WTC11 (cell line): ENCODE results near the gene STAT1. TPM values are rescaled to one million over a fixed set of nuclear protein-coding genes. Genes with fewer than 3 reads are reported as not detected.

Experiments used
- ATAC-seq: fragments of 200-7000 bp; cut with Tn5 transposase; 2 replicates; pipeline ENCODE4 v1.10.0; 2021; ENCODE audit warnings: mild to moderate bottlenecking, moderate library complexity
- CTCF ChIA-PET: fragments of 300-600 bp; sonication (Branson Sonifier 250); formaldehyde crosslinking; loops from one replicate; lab custom pipeline; 2021; ENCODE audit warnings: antibody characterized with exemption; lab: Charles Lee
- POLR2A ChIA-PET: fragments of 350-600 bp; sonication (Branson Sonifier 250); formaldehyde crosslinking; loops from one replicate; lab custom pipeline; 2021; ENCODE audit warnings: antibody characterized with exemption; lab: Charles Lee
- DNase-seq: peaks from one replicate; pipeline ENCODE4 v3.0.0; 2021; ENCODE audit warnings: low spot score
- H3K27ac Mint-ChIP-seq: 2 replicates; pipeline ENCODE4 v1.8.0; 2021; ENCODE audit warnings: mixed read lengths
- H3K27me3 Mint-ChIP-seq: 2 replicates; pipeline ENCODE4 v1.8.0; 2021; ENCODE audit warnings: low read depth, mild to moderate bottlenecking, moderate library complexity, mixed read lengths
- H3K36me3 Mint-ChIP-seq: 2 replicates; pipeline ENCODE4 v1.8.0; 2021; ENCODE audit warnings: mixed read lengths
- H3K4me1 Mint-ChIP-seq: 2 replicates; pipeline ENCODE4 v1.8.0; 2022; ENCODE audit warnings: mixed read lengths
- H3K4me3 Mint-ChIP-seq: 2 replicates; pipeline ENCODE4 v1.8.0; 2021; ENCODE audit warnings: mild to moderate bottlenecking, moderate library complexity, mixed read lengths
- H3K9me3 Mint-ChIP-seq: 2 replicates; pipeline ENCODE4 v1.8.0; 2021; ENCODE audit warnings: mixed read lengths
- E2F1 ChIP-seq: sonication (generic); formaldehyde crosslinking; IDR thresholded peaks from 2 replicates; pipeline ENCODE4 v1.8.0; 2022; ENCODE audit warnings: mild to moderate bottlenecking, missing genetic modification reagents
- ELF4 ChIP-seq: sonication (generic); formaldehyde crosslinking; IDR thresholded peaks from 2 replicates; pipeline ENCODE4 v1.8.1; 2022; ENCODE audit warnings: low read depth, mild to moderate bottlenecking, moderate library complexity, missing genetic modification reagents
- EMX1 ChIP-seq: fragments of 250-450 bp; sonication (Bioruptor Pico); IDR thresholded peaks from 2 replicates; pipeline ENCODE4 v1.8.0; 2021; ENCODE audit warnings: mild to moderate bottlenecking
- FOXP4 ChIP-seq: sonication (generic); formaldehyde crosslinking; IDR thresholded peaks from 2 replicates; pipeline ENCODE4 v1.8.0; 2022; ENCODE audit warnings: mild to moderate bottlenecking, missing genetic modification reagents
- KAT7 ChIP-seq: sonication (generic); formaldehyde crosslinking; IDR thresholded peaks from 2 replicates; pipeline ENCODE4 v1.8.1; 2023; ENCODE audit warnings: missing genetic modification reagents, mild to moderate bottlenecking, borderline replicate concordance
- SMAD3 ChIP-seq: sonication (generic); formaldehyde crosslinking; IDR thresholded peaks from 2 replicates; pipeline ENCODE4 v1.8.0; 2022; ENCODE audit warnings: missing genetic modification reagents, mild to moderate bottlenecking, borderline replicate concordance
- STAT6 ChIP-seq: sonication (generic); formaldehyde crosslinking; conservative IDR thresholded peaks from 2 replicates; pipeline ENCODE4 v1.8.1; 2023; ENCODE audit warnings: mild to moderate bottlenecking, low read depth, missing genetic modification reagents, moderate library complexity
- TP53 ChIP-seq: sonication (generic); formaldehyde crosslinking; IDR thresholded peaks from 2 replicates; pipeline ENCODE4 v1.8.1; 2023; ENCODE audit warnings: mild to moderate bottlenecking, missing genetic modification reagents
- USF1 ChIP-seq: sonication (generic); formaldehyde crosslinking; IDR thresholded peaks from 2 replicates; pipeline ENCODE4 v1.8.0; 2022; ENCODE audit warnings: mild to moderate bottlenecking, missing genetic modification reagents
- USF2 ChIP-seq: sonication (generic); formaldehyde crosslinking; IDR thresholded peaks from 2 replicates; pipeline ENCODE4 v1.8.1; 2023; ENCODE audit warnings: mild to moderate bottlenecking, missing genetic modification reagents, moderate library complexity
- ZNF281 ChIP-seq: sonication (generic); formaldehyde crosslinking; IDR thresholded peaks from 2 replicates; pipeline ENCODE4 v1.8.0; 2023; ENCODE audit warnings: mild to moderate bottlenecking, missing genetic modification reagents
- ZNF512 ChIP-seq: sonication (generic); formaldehyde crosslinking; IDR thresholded peaks from 2 replicates; pipeline ENCODE4 v1.8.1; 2022; ENCODE audit warnings: missing genetic modification reagents, borderline replicate concordance
- total RNA-seq: library from RNA; stranded (reverse); gene quantifications from 3 replicates; pipeline ENCODE4 v1.2.3, GENCODE V29; 2021

Gene STAT1
- total RNA-seq, 1 experiment from 2014 or later: 36.1 TPM

- TF ChIP-seq STAT6 (CRISPR knock-in tag) (no peak), ZNF512 (CRISPR knock-in tag) (no peak), USF2 (no peak), ELF4 (CRISPR knock-in tag) (no peak), EMX1 (CRISPR knock-in tag) (no peak), E2F1 (CRISPR knock-in tag) (no peak), SMAD3 (CRISPR knock-in tag) (no peak), FOXP4 (no peak), KAT7 (no peak), USF1 (CRISPR knock-in tag) (no peak)
Observed at GRCh38 chr2:191059308-191059707, 45.3 kb upstream of the STAT1 start (continued).

GRCh38 chr2:191056228-191056627 is 42.3 kb upstream of the STAT1 start:
- no peak overlapping the region for H3K27ac Mint-ChIP-seq
- DNase-seq: no peak
- H3K4me1 Mint-ChIP-seq: no peaks in the 10 kb centered on the region
- no peaks in the 10 kb centered on the region for H3K27me3 Mint-ChIP-seq
- no peak for TF ChIP-seq TP53
- TF ChIP-seq ZNF281: no peak
- TF ChIP-seq, all 79 proteins: peak for 0
- ATAC-seq: no peak
- no peaks in the 10 kb centered on the region for H3K36me3 Mint-ChIP-seq
- no peaks in the 10 kb centered on the region for H3K9me3 Mint-ChIP-seq
- H3K4me3 Mint-ChIP-seq: no peak overlapping the region
- ChIA-PET POLR2A (no interaction called here), CTCF (no interaction called here)
